Hepatocyte (in vitro differentiated cells): ENCODE data around the gene RHOT1. TPM values are rescaled to one million over a fixed set of nuclear protein-coding genes. Genes with fewer than 3 reads are reported as not detected.

Experiments
- DNase-seq: peaks from one replicate; pipeline ENCODE4 v3.0.0-alpha.2; 2016; ENCODE audit warnings: low spot score
- H2AFZ ChIP-seq: fragments of 200-600 bp; sonication (generic); 2 replicates; pipeline ENCODE4 v1.6.0; 2016; ENCODE audit warnings: antibody characterized with exemption, mild to moderate bottlenecking
- H3K27ac ChIP-seq: fragments of 200-600 bp; sonication (generic); 2 replicates; pipeline ENCODE4 v1.5.1; 2016; ENCODE audit warnings: mild to moderate bottlenecking
- H3K27me3 ChIP-seq: fragments of 200-600 bp; sonication (generic); 2 replicates; pipeline ENCODE4 v1.6.1; 2016
- H3K36me3 ChIP-seq: fragments of 200-600 bp; sonication (generic); replicated peaks from 2 replicates; pipeline ENCODE4 v1.5.1; 2016; ENCODE audit warnings: low read depth; ENCODE audit not compliant: insufficient read depth
- H3K4me1 ChIP-seq: fragments of 200-600 bp; sonication (generic); 2 replicates; pipeline ENCODE4 v1.5.1; 2016; ENCODE audit warnings: mild to moderate bottlenecking, moderate library complexity; ENCODE audit not compliant: insufficient read depth
- H3K4me2 ChIP-seq: fragments of 200-600 bp; sonication (generic); 2 replicates; pipeline ENCODE4 v1.6.0; 2016
- H3K4me3 ChIP-seq: fragments of 200-600 bp; sonication (generic); 2 replicates; pipeline ENCODE4 v1.5.1; 2016; ENCODE audit warnings: mild to moderate bottlenecking
- H3K79me2 ChIP-seq: fragments of 200-600 bp; sonication (generic); 2 replicates; pipeline ENCODE4 v1.6.0; 2017; ENCODE audit warnings: mild to moderate bottlenecking
- H3K9me2 ChIP-seq: fragments of 200-600 bp; sonication (generic); replicated peaks from 2 replicates; pipeline ENCODE4 v1.6.0; 2017; ENCODE audit warnings: mild to moderate bottlenecking; ENCODE audit not compliant: insufficient read depth
- H3K9me3 ChIP-seq: fragments of 200-600 bp; sonication (generic); 2 replicates; pipeline ENCODE4 v1.5.1; 2016; ENCODE audit warnings: low read depth, mild to moderate bottlenecking
- H4K20me1 ChIP-seq: fragments of 200-600 bp; sonication (generic); 2 replicates; pipeline ENCODE4 v1.6.0; 2016; ENCODE audit warnings: mild to moderate bottlenecking; ENCODE audit not compliant: insufficient read depth, poor library complexity, severe bottlenecking
- EZH2 ChIP-seq: fragments of 200-600 bp; sonication (generic); IDR thresholded peaks from 2 replicates; pipeline ENCODE4 v1.6.1; 2016; ENCODE audit warnings: antibody characterized with exemption, mild to moderate bottlenecking, borderline replicate concordance
- EZH2phosphoT487 ChIP-seq: fragments of 200-600 bp; sonication (generic); IDR thresholded peaks from one replicate; pipeline ENCODE4 v1.6.1; 2018; ENCODE audit warnings: antibody characterized with exemption, mild to moderate bottlenecking, low read depth, moderate library complexity; ENCODE audit not compliant: unreplicated experiment, severe bottlenecking
- WGBS: methylation state at CpG from one replicate; pipeline ENCODE4 v1.1.6; 2016; ENCODE audit warnings: low lambda C conversion rate; ENCODE audit errors: missing lambda C conversion rate; 5-methylcytosine and 5-hydroxymethylcytosine counted together
- polyA plus RNA-seq: library from polyadenylated mRNA; unstranded; fragments of >200 nt; fragmentation: Nextera tagmentation; extraction: Ambion mirVana; gene quantifications from 2 replicates; pipeline ENCODE4 v1.2.1, GENCODE V29; 2016
- total RNA-seq: library from RNA; depleted of rRNA; stranded (reverse); fragments of >200 nt; gene quantifications from 2 replicates; pipeline ENCODE4 v1.2.3, GENCODE V29; 2014
- TF ChIP-seq, protein P1 (sequence below): fragments of 200-600 bp; sonication (generic); IDR thresholded peaks from 2 replicates; pipeline ENCODE4 v1.5.1; 2016; ENCODE audit warnings: antibody characterized with exemption, mild to moderate bottlenecking; ENCODE audit not compliant: poor library complexity

Gene RHOT1
- total and polyA plus RNA-seq, 2 experiments from 2014 or later: 22.6 to 38.4 TPM

GRCh38 chr17:32197987-32198386, 55.7 kb downstream of the RHOT1 start:
- Histone ChIP-seq H3K79me2 (no peaks in the 10 kb centered on the region), H3K4me3 (no peak overlapping the region), H4K20me1 (no peaks in the 10 kb centered on the region), H2AFZ (no peak overlapping the region), H3K4me2 (no peak overlapping the region), H3K36me3 (peaks cover 4% of the 10 kb centered on the region), H3K27ac (no peak overlapping the region), H3K9me3 (no peaks in the 10 kb centered on the region), H3K9me2 (no peaks in the 10 kb centered on the region), H3K27me3 (no peaks in the 10 kb centered on the region), H3K4me1 (no peaks in the 10 kb centered on the region)
- TF ChIP-seq, protein P1, sequence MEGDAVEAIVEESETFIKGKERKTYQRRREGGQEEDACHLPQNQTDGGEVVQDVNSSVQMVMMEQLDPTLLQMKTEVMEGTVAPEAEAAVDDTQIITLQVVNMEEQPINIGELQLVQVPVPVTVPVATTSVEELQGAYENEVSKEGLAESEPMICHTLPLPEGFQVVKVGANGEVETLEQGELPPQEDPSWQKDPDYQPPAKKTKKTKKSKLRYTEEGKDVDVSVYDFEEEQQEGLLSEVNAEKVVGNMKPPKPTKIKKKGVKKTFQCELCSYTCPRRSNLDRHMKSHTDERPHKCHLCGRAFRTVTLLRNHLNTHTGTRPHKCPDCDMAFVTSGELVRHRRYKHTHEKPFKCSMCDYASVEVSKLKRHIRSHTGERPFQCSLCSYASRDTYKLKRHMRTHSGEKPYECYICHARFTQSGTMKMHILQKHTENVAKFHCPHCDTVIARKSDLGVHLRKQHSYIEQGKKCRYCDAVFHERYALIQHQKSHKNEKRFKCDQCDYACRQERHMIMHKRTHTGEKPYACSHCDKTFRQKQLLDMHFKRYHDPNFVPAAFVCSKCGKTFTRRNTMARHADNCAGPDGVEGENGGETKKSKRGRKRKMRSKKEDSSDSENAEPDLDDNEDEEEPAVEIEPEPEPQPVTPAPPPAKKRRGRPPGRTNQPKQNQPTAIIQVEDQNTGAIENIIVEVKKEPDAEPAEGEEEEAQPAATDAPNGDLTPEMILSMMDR: no peak
- TF ChIP-seq EZH2phosphoT487 (no peak), EZH2 (no peak)
- WGBS: 78% methylated on average over 1 of the region's 1 CpG
- DNase-seq: no peak

GRCh38 chr17:32206861-32207260, 64.6 kb downstream of the RHOT1 start:
- DNase-seq: no peak
- no peaks in the 10 kb centered on the region for H3K9me3 ChIP-seq
- H3K27ac ChIP-seq: peak overlapping the region; percentile 77
- peaks cover 10% of the 10 kb centered on the region for H3K4me1 ChIP-seq
- no peak overlapping the region for H2AFZ ChIP-seq
- TF ChIP-seq, protein P1: no peak
- no peak for TF ChIP-seq EZH2phosphoT487
- TF ChIP-seq EZH2: no peak
- peak overlapping the region; percentile 67 for H3K4me2 ChIP-seq
- H4K20me1 ChIP-seq: no peaks in the 10 kb centered on the region
- H3K4me3 ChIP-seq: no peak overlapping the region
- no peaks in the 10 kb centered on the region for H3K9me2 ChIP-seq
- H3K79me2 ChIP-seq: no peaks in the 10 kb centered on the region
- WGBS: 79% methylated on average over 2 of the region's 2 CpGs
- H3K27me3 ChIP-seq: no peaks in the 10 kb centered on the region
- no peaks in the 10 kb centered on the region for H3K36me3 ChIP-seq

DNA sequence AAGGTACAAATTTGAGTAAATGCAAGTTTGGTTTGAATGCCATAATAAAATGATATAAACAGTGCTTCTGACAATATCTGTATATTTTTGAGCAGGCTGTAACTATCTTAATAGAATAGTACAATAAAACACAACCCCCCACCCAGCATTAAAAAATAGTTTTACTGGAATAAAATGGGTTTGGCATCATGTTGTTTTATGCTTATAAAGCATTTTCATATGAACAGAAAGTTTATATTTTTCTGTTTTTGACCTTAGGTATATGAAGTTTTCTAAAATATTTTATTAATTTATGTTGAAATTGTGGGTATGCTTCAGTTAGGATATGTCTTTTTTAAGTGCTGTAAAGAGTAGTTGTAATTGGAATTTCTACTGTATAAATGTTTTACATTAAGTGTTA, 66.1 kb downstream of the RHOT1 start:
- H3K27me3 ChIP-seq: no peaks in the 10 kb centered on the region
- no peak for DNase-seq
- H3K36me3 ChIP-seq: no peaks in the 10 kb centered on the region
- H3K4me2 ChIP-seq: no peak overlapping the region
- no peaks in the 10 kb centered on the region for H3K79me2 ChIP-seq
- no peaks in the 10 kb centered on the region for H4K20me1 ChIP-seq
- H3K4me1 ChIP-seq: peaks cover 10% of the 10 kb centered on the region
- no peak for TF ChIP-seq EZH2phosphoT487
- TF ChIP-seq, protein P1: no peak
- TF ChIP-seq EZH2: no peak
- H3K9me2 ChIP-seq: no peaks in the 10 kb centered on the region
- H2AFZ ChIP-seq: no peak overlapping the region
- no peaks in the 10 kb centered on the region for H3K9me3 ChIP-seq
- H3K4me3 ChIP-seq: no peak overlapping the region
- no peak overlapping the region for H3K27ac ChIP-seq

DNA sequence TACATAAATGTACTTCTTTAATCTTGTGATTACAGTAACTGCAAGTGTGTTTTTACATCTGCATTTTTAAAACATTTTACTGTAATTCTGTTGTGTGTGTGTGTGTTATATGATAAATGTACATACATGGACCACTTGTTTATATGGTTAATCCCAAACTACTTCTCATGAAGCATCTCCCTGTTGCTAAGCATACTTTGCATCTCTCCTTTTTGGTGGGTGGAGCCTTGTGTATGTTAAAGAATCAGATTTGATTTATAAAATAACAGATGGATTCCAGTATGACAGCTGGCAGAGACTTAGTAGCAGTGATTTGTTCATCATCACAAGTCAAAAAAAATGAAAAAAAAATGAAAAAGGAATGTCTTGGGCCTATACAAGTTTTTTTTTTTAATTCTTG, 67.3 kb downstream of the RHOT1 start:
- Histone ChIP-seq H3K4me1 (peaks cover 10% of the 10 kb centered on the region), H3K36me3 (no peaks in the 10 kb centered on the region), H3K27me3 (no peaks in the 10 kb centered on the region), H3K4me2 (no peak overlapping the region), H3K27ac (no peak overlapping the region), H3K4me3 (no peak overlapping the region), H2AFZ (no peak overlapping the region), H4K20me1 (no peaks in the 10 kb centered on the region), H3K79me2 (no peaks in the 10 kb centered on the region), H3K9me3 (no peaks in the 10 kb centered on the region), H3K9me2 (no peaks in the 10 kb centered on the region)
- no peak for DNase-seq
- TF ChIP-seq EZH2phosphoT487 (no peak), EZH2 (no peak)
- TF ChIP-seq, protein P1: no peak
